Nephron progenitor cell (in vitro differentiated cells): Measurements from ENCODE around the gene DYNLRB1.
A peak's percentile ranks its signal among the peaks of the same experiment; 100 is the strongest.
"Not testable (repeated sequence)": the region's sequence is repeated elsewhere in the genome, so short reads cannot be mapped to it uniquely, and the experiment has no call there.

ENCODE experiments used
- DNase-seq: peaks from one replicate; pipeline ENCODE4 v3.0.0; 2021
- H3K27ac Mint-ChIP-seq: 2 replicates; pipeline ENCODE4 v1.8.0; 2021; ENCODE audit warnings: mild to moderate bottlenecking, moderate library complexity, mixed read lengths
- H3K27me3 Mint-ChIP-seq: 2 replicates; pipeline ENCODE4 v1.8.0; 2021; ENCODE audit warnings: mild to moderate bottlenecking, low read depth, mixed read lengths; ENCODE audit not compliant: poor library complexity
- H3K36me3 Mint-ChIP-seq: 2 replicates; pipeline ENCODE4 v1.8.0; 2021; ENCODE audit warnings: low read depth, mixed read lengths
- H3K4me1 Mint-ChIP-seq: 2 replicates; pipeline ENCODE4 v1.8.0; 2021; ENCODE audit warnings: mixed read lengths
- H3K4me3 Mint-ChIP-seq: 2 replicates; pipeline ENCODE4 v1.8.0; 2021; ENCODE audit warnings: mild to moderate bottlenecking, moderate library complexity, mixed read lengths
- H3K9me3 Mint-ChIP-seq: 2 replicates; pipeline ENCODE4 v1.8.0; 2021; ENCODE audit warnings: mild to moderate bottlenecking, moderate library complexity, mixed read lengths
- TF ChIP-seq, protein P1 (sequence below): fragments of 200-600 bp; sonication (generic); IDR thresholded peaks from 2 replicates; pipeline ENCODE4 v1.5.0; 2021; ENCODE audit warnings: antibody characterized with exemption

DYNLRB1 gene

DNA sequence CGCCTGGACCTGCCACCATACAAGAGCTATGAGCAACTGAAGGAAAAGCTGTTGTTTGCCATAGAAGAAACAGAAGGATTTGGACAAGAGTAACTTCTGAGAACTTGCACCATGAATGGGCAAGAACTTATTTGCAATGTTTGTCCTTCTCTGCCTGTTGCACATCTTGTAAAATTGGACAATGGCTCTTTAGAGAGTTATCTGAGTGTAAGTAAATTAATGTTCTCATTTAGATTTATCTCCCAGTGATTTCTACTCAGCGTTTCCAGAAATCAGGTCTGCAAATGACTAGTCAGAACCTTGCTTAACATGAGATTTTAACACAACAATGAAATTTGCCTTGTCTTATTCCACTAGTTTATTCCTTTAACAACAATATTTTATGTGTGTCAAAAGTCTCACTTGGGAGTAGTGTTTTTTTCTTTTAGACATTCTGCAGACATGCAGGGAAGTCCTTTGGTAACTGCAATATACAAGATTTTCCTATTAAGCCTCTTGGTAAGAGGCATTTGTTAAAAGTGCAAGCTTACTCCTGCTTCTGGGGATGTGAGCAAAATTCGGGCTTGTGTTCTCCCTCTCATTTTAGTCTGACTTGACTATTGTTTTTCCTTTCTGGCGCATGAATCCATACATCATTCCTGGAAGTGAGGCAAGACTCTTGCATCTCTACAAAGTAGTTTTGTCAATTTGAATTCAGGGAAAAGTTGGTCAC, 8.4 kb upstream of the DYNLRB1 start:
- TF ChIP-seq, protein P1, sequence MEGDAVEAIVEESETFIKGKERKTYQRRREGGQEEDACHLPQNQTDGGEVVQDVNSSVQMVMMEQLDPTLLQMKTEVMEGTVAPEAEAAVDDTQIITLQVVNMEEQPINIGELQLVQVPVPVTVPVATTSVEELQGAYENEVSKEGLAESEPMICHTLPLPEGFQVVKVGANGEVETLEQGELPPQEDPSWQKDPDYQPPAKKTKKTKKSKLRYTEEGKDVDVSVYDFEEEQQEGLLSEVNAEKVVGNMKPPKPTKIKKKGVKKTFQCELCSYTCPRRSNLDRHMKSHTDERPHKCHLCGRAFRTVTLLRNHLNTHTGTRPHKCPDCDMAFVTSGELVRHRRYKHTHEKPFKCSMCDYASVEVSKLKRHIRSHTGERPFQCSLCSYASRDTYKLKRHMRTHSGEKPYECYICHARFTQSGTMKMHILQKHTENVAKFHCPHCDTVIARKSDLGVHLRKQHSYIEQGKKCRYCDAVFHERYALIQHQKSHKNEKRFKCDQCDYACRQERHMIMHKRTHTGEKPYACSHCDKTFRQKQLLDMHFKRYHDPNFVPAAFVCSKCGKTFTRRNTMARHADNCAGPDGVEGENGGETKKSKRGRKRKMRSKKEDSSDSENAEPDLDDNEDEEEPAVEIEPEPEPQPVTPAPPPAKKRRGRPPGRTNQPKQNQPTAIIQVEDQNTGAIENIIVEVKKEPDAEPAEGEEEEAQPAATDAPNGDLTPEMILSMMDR = no peak
- no peaks in the 10 kb centered on the region for H3K4me1 Mint-ChIP-seq

DNA sequence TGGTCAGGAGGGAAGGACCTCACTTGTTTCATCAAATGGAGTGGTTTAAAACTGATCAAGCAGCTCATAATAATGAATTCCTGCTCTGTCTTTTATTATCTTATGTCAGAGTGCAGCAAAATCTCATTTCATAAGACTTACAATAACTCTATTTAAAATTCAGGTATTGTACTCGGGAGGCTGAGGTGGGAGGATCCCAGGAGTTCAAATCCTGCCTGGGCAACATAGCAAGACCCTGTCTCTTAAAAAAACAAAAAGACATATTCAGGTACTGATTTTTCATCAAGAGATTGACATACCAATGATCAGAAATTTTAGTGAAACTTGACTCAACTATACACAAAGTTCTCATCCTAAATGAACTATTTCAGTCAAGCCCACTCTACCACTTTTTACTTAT, 5.6 kb upstream of the DYNLRB1 start:
- peaks cover 18% of the 10 kb centered on the region for H3K4me1 Mint-ChIP-seq
- no peaks in the 10 kb centered on the region for H3K9me3 Mint-ChIP-seq
- DNase-seq = no peak
- no peak overlapping the region for H3K4me3 Mint-ChIP-seq
- TF ChIP-seq, protein P1 = no peak
- H3K27ac Mint-ChIP-seq = no peak overlapping the region
- H3K27me3 Mint-ChIP-seq = no peaks in the 10 kb centered on the region
- peaks cover 64% of the 10 kb centered on the region for H3K36me3 Mint-ChIP-seq

More for the DNA sequence above, 8.4 kb upstream of the DYNLRB1 start:
- Mint-ChIP-seq H3K27me3 (no peaks in the 10 kb centered on the region), H3K36me3 (peaks cover 62% of the 10 kb centered on the region), H3K4me3 (no peak overlapping the region), H3K9me3 (no peaks in the 10 kb centered on the region), H3K27ac (no peak overlapping the region)
- no peak for DNase-seq

DNA sequence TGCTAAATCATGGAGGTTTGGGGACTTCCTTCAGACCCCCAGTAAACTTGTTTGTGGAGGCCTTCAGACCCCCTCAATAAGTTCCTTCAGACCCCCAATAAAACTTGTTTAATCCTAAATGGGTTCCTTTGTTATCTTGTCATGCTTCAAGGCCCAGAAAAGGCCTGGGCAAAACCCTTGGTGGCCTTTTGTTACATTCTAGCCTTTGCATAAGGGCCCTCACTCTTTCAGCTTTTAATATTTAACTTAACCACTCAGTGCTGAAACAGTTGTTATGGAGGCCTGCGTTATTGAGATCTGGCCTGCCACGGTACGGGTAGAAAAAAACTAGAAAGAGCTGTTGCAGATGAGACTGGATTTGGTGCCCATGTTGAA, 4.3 kb upstream of the DYNLRB1 start:
- Mint-ChIP-seq H3K9me3 (no peaks in the 10 kb centered on the region), H3K27ac (peak overlapping the region; percentile 79), H3K4me3 (no peak overlapping the region), H3K36me3 (peaks cover 54% of the 10 kb centered on the region), H3K27me3 (no peaks in the 10 kb centered on the region), H3K4me1 (peaks cover 25% of the 10 kb centered on the region)
- DNase-seq = no peak
- TF ChIP-seq, protein P1 = no peak

DNA sequence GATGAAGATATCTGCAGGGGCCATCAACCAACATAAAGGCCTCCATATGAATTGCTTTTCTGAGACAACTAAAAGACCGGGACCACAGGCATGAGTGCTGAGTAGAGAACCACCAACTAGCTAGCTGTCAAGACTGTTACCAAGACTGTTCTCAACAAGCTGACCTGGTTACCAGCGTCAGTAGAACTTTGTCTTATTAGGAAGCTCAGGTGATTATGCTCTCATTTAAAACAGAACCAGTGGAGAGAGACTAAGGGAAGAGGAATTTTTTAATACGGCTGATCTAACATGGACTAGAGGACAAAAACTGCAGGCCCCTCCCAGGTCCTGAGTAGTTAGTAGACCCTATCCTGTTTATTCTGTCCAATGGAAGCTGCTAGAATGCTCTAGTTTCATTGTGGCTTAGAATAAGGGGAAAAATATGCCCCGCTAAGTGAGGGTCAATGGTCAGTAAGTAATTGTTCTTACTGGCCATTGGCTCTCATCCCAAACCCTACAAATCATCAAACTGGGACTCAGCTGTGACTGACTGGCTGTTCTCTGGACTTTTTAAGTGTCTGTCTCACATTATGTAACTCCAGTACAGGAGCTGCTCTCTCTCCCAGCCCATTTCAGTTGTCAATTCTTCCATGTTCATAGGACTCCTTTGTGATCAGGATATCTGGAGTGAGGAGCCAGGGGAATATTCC, 3.8 kb upstream of the DYNLRB1 start:
- Mint-ChIP-seq H3K4me1 (peaks cover 25% of the 10 kb centered on the region), H3K9me3 (no peaks in the 10 kb centered on the region), H3K27me3 (no peaks in the 10 kb centered on the region), H3K36me3 (peaks cover 52% of the 10 kb centered on the region), H3K4me3 (no peak overlapping the region), H3K27ac (peak overlapping the region; percentile 79)
- TF ChIP-seq, protein P1 = no peak
- no peak for DNase-seq

DNA sequence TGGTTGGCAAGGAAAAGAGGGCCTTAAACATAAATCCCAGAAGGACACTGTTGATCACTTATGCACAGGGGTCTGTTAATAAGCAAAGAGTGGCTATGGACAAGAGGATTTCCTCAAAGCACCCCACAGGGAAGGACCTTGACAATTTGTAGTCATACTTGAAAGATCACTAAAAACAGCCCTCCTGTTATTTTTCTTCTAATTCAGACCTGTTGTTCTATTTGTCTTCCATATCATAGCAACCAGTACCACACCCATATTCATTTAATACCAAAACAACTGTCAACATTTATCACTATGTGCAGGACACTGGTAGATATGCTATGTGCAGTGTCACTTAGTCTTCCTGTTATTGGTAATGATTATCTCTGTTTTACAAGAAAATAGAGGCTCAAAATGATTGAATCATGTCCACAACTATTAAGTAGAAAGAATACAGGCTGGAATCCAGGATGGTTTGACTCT, 3.2 kb upstream of the DYNLRB1 start:
- no peaks in the 10 kb centered on the region for H3K27me3 Mint-ChIP-seq
- H3K9me3 Mint-ChIP-seq = no peaks in the 10 kb centered on the region
- TF ChIP-seq, protein P1 = no peak
- H3K36me3 Mint-ChIP-seq = peaks cover 46% of the 10 kb centered on the region
- H3K4me1 Mint-ChIP-seq = peaks cover 28% of the 10 kb centered on the region
- no peak for DNase-seq
- H3K27ac Mint-ChIP-seq = peak overlapping the region; percentile 19
- H3K4me3 Mint-ChIP-seq = no peak overlapping the region

DNA sequence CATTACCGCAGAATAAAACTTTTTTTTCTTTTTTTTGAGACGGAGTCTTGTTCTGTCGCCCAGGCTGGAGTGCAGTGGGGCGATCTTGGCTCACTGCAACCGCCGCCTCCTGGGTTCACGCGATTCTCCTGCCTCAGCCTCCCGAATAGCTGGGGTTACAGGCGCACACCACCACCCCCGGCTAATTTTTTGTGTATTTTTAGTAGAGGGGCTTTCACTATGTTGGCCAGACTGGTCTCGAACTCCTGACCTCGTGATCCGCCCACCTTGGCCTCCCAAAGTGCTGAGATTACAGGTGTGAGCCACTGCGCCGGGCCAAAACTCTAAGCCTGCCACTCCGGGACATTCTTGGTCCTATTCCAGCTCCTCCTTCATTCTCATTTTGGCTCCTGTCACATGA, 2.2 kb upstream of the DYNLRB1 start:
- H3K4me3 Mint-ChIP-seq = not testable (repeated sequence)

More for the DNA sequence above, 2.2 kb upstream of the DYNLRB1 start:
- Mint-ChIP-seq H3K4me1 (peaks cover 35% of the 10 kb centered on the region), H3K27ac (peak overlapping the region; percentile 100), H3K36me3 (peaks cover 45% of the 10 kb centered on the region)
- DNase-seq, H3K9me3 Mint-ChIP-seq, H3K27me3 Mint-ChIP-seq: not testable (repeated sequence)
